Adrenal gland (tissue), 12 donors: ENCODE data around the gene CAMK2D. TPM values are rescaled to one million over a fixed set of nuclear protein-coding genes. Genes with fewer than 3 reads are reported as not detected.

Source experiments
- DNase-seq, 7 donors: peaks; one replicate each; pipeline ENCODE4 v3.0.0-alpha.2; 2019 to 2020
- H3K27ac ChIP-seq, 5 donors: fragments of 200-600 bp; sonication (generic) in 4 of 5; 1 replicate in 3 of 5; 2 replicates in 2 of 5; pipeline versions ENCODE4 v1.5.1 to v1.8.0; 2016 to 2020; ENCODE audit warnings: mild to moderate bottlenecking in 1 of 5
- H3K27me3 ChIP-seq: fragments of 200-600 bp; 2 replicates; pipeline ENCODE4 v1.8.0; 2021
- H3K36me3 ChIP-seq, 2 donors: fragments of 200-600 bp; replicated peaks in 1 of 2; 1 replicate in 1 of 2; 2 replicates in 1 of 2; pipeline versions ENCODE4 v1.5.1 to v1.8.0; 2018 to 2022
- H3K4me1 ChIP-seq, 2 donors: fragments of 200-600 bp; replicated peaks in 1 of 2; 1 replicate in 1 of 2; 2 replicates in 1 of 2; pipeline versions ENCODE4 v1.5.1 to v1.8.0; 2018 to 2021
- H3K4me3 ChIP-seq, 4 donors: fragments of 200-600 bp; sonication (generic) in 3 of 4; one replicate each; pipeline ENCODE4 v1.5.1; 2016 to 2018
- H3K9me3 ChIP-seq, 3 donors: fragments of 200-600 bp; sonication (generic) in 1 of 3; replicated peaks in 1 of 3; 1 replicate in 2 of 3; 2 replicates in 1 of 3; pipeline versions ENCODE4 v1.5.1 to v1.8.0; 2016 to 2021
- POLR2A ChIP-seq, 2 donors: fragments of 450-650 bp; IDR thresholded peaks; one replicate each; pipeline ENCODE4 v1.6.1; 2017; ENCODE audit warnings: antibody characterized with exemption in 2 of 2, mild to moderate bottlenecking in 2 of 2, moderate library complexity in 1 of 2
- WGBS, 4 donors: extraction: QIAGEN DNeasy Blood & Tissue Kit in 2 of 4; methylation state at CpG; one replicate each; pipeline versions ENCODE4 v1.1.5 to v1.1.7; 2013 to 2017; 5-methylcytosine and 5-hydroxymethylcytosine counted together
- intact Hi-C, 2 donors: fragments of 100-400 bp; cut with DNase I; formaldehyde crosslinking; loops; one replicate each; pipeline versions ENCODE4 v1.14.1 to v1.15.0; 2022 to 2023
- polyA plus RNA-seq, 3 donors: library from polyadenylated mRNA; stranded (reverse); fragments of 200-250 nt in 2 of 3; fragments of 350-450 nt in 1 of 3; fragmentation: Illumina TruSeq in 1 of 3; extraction: RNeasy Lipid Tissue Mini Kit (QIAGEN cat#74804) in 1 of 3; gene quantifications; one replicate each; pipeline ENCODE4 v1.2.3, GENCODE V29; 2013 to 2014
- total RNA-seq, 9 donors: library from RNA; depleted of rRNA in 4 of 9; stranded (reverse); fragments of >200 nt in 4 of 9; fragments of 120-200 nt in 1 of 9; fragmentation: NEBNext Ultra II Directional in 1 of 9; extraction: Animal tissue kit (Norgen Biotek cat#: 25700) in 1 of 9; gene quantifications; one replicate each; pipeline versions ENCODE4 v1.1.0 to v1.2.4, GENCODE V29; 2013 to 2023
- TF ChIP-seq, protein P1 (sequence below), 6 experiments: fragments of 450-650 bp in 4 of 6; fragments of 200-600 bp in 2 of 6; sonication (generic) in 1 of 6; IDR thresholded peaks; 1 replicate in 5 of 6; 2 replicates in 1 of 6; pipeline versions ENCODE4 v1.5.1 to v1.8.0; 2016 to 2021; ENCODE audit warnings: antibody characterized with exemption in 6 of 6, mild to moderate bottlenecking in 2 of 6, moderate library complexity in 1 of 6
- donor health status: healthy with polysubstance abuse.
- donor health status: Bipolar disorder and iron deficiency.
- donor health status: DM: yes; HTN: yes; CAD: no.
- donor health status: DM: no; HTN: no; CAD: no.
- donor health status: DM: no; HTN: no; CAD: no.
- donor health status: DM: yes; HTN: yes; CAD: no.

Gene CAMK2D
- total and polyA plus RNA-seq, 12 donors: 7.6 to 83.9 (median 33.6) TPM

DNA sequence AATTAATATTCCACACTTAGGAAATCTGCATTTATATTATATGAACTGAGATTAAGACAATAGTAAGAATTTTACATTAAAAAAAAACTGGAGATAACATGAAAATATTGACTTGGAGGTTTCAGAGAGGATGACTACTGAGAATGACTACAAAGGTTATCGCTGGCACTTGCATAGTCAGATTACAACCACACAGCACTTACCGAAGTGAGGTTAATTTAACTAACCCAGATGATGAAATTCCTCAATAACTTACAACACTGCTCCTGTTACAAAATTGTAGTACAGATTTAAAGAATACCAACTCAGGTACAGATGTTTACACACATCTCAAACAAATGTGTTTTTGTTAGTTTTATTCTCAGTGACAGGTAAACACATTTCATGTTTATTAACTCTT, 283.5 kb downstream of the CAMK2D start:
- Histone ChIP-seq H3K27ac (no peak overlapping the region), H3K4me1 (no peaks in the 10 kb centered on the region), H3K9me3 (no peaks in the 10 kb centered on the region), H3K36me3 (no peaks in the 10 kb centered on the region), H3K27me3 (no peaks in the 10 kb centered on the region), H3K4me3 (no peak overlapping the region)
- TF ChIP-seq, protein P1, sequence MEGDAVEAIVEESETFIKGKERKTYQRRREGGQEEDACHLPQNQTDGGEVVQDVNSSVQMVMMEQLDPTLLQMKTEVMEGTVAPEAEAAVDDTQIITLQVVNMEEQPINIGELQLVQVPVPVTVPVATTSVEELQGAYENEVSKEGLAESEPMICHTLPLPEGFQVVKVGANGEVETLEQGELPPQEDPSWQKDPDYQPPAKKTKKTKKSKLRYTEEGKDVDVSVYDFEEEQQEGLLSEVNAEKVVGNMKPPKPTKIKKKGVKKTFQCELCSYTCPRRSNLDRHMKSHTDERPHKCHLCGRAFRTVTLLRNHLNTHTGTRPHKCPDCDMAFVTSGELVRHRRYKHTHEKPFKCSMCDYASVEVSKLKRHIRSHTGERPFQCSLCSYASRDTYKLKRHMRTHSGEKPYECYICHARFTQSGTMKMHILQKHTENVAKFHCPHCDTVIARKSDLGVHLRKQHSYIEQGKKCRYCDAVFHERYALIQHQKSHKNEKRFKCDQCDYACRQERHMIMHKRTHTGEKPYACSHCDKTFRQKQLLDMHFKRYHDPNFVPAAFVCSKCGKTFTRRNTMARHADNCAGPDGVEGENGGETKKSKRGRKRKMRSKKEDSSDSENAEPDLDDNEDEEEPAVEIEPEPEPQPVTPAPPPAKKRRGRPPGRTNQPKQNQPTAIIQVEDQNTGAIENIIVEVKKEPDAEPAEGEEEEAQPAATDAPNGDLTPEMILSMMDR (IDR thresholded peaks at IDR 0.05): no peak
- no peak for TF ChIP-seq POLR2A (IDR thresholded peaks at IDR 0.05)
- intact Hi-C loops: no loop called here
- WGBS, 4 donors: 94 to 96% (median 96%) methylated on average over 2 of the region's 2 CpGs
- DNase-seq: no peak

DNA sequence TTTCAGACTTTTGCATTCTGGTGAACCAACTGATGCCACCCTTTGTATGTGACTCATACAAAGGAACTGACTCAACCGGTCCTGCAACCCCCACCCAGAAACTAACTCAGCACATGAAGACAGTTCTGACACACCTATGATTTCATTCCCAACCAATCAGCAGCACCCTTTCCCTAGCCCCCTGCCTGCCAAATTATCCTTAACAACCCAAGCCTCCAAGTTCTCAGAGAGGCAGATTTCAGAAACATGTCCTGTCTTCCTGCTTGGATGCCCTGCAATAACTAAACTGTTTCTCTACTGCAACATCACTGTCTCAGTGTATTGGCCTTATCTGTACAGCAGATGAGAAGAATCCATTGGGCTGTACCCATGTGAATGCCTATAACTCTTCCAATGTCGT, 284.7 kb downstream of the CAMK2D start:
- WGBS, 4 donors: 85 to 100% (median 92%) methylated on average over 2 of the region's 2 CpGs
- H3K4me3 ChIP-seq: no peak overlapping the region
- intact Hi-C loops: no loop called here
- no peak overlapping the region for H3K27ac ChIP-seq
- no peaks in the 10 kb centered on the region for H3K27me3 ChIP-seq
- no peaks in the 10 kb centered on the region for H3K36me3 ChIP-seq
- TF ChIP-seq, protein P1 (IDR thresholded peaks at IDR 0.05): no peak
- no peak for TF ChIP-seq POLR2A (IDR thresholded peaks at IDR 0.05)
- H3K9me3 ChIP-seq: no peaks in the 10 kb centered on the region
- no peaks in the 10 kb centered on the region for H3K4me1 ChIP-seq
- DNase-seq: no peak

DNA sequence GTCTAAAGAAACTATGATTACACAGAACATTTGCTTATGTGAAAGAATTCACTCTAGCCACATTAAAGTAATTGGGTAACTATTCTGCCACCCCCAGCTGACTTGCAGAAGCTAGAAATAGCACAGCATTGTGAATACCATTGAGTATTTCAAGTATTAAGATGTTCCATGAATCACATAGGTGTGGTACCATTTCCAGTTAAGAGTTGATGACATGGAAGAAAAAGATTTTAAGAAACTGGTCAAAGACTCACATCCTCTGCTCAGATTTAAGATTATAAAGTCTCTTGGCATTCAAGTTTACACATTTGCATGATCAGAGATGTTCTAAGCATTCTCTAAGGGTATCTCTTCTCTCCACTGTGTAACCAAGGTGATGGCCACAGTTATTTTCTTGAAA, 287.5 kb downstream of the CAMK2D start:
- no peaks in the 10 kb centered on the region for H3K9me3 ChIP-seq
- TF ChIP-seq, protein P1 (IDR thresholded peaks at IDR 0.05): no peak
- TF ChIP-seq POLR2A (IDR thresholded peaks at IDR 0.05): no peak
- intact Hi-C loops: no loop called here

DNA sequence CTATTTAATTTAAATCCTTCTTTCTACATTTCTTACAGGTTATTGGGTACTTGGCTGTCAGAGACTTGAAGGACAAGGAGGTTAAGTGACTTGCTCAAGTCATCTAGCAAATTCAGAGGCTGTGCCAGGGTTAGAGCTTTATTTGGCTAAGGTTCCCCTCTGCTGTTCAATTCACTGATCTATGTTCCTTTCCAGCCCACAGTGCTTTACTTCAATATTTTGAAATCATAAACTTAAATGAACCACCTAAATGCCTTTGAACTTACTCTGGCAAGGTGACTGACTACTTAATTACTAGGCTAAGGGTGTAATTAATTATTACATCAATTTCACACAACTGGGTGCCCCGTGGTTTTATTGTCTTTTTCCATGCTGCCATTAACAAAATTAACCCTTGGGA, 288.7 kb downstream of the CAMK2D start:
- Histone ChIP-seq H3K27ac (no peak overlapping the region), H3K27me3 (no peaks in the 10 kb centered on the region), H3K9me3 (no peaks in the 10 kb centered on the region), H3K36me3 (no peaks in the 10 kb centered on the region), H3K4me3 (no peak overlapping the region), H3K4me1 (peaks cover 0 to 8% of the 10 kb centered on the region in 2 donors)
- intact Hi-C loops: no loop called here
- TF ChIP-seq, protein P1 (IDR thresholded peaks at IDR 0.05): no peak
- no peak for TF ChIP-seq POLR2A (IDR thresholded peaks at IDR 0.05)
- WGBS, 4 donors: 64 to 72% (median 66%) methylated on average over 1 of the region's 1 CpG
- no peak for DNase-seq

More for the DNA sequence above, 287.5 kb downstream of the CAMK2D start:
- no peak overlapping the region for H3K4me3 ChIP-seq
- H3K27me3 ChIP-seq: no peaks in the 10 kb centered on the region
- no peak overlapping the region for H3K27ac ChIP-seq
- no peaks in the 10 kb centered on the region for H3K36me3 ChIP-seq
- no peaks in the 10 kb centered on the region for H3K4me1 ChIP-seq
- DNase-seq: no peak
